Naive B cell (primary cell): ENCODE measurements around the gene ANKRD60. TPM values are rescaled to one million over a fixed set of nuclear protein-coding genes. Genes with fewer than 3 reads are reported as not detected.

Experiments
- ATAC-seq, 2 donors: fragments of 150-1000 bp; cut with Tn5 transposase; 2 replicates each; pipeline ENCODE4 v1.10.0; 2021; ENCODE audit warnings: low read depth in 2 of 2, mild to moderate bottlenecking in 2 of 2, moderate library complexity in 2 of 2
- DNase-seq: peaks from one replicate; pipeline ENCODE4 v3.0.0; 2022
- H3K27ac Mint-ChIP-seq, 6 donors: one replicate each; pipeline ENCODE4 v1.8.0; 2020 to 2022; ENCODE audit warnings: mild to moderate bottlenecking in 6 of 6, mixed read lengths in 6 of 6, moderate library complexity in 5 of 6, inconsistent platforms in 2 of 6
- H3K27me3 Mint-ChIP-seq, 3 donors: one replicate each; pipeline ENCODE4 v1.8.0; 2021 to 2022; ENCODE audit warnings: mixed read lengths in 3 of 3, mild to moderate bottlenecking in 1 of 3
- H3K36me3 Mint-ChIP-seq, 2 donors: one replicate each; pipeline ENCODE4 v1.8.0; 2020 to 2022; ENCODE audit warnings: mixed read lengths in 2 of 2, inconsistent platforms in 1 of 2, mild to moderate bottlenecking in 1 of 2
- H3K4me1 Mint-ChIP-seq, 3 donors: one replicate each; pipeline ENCODE4 v1.8.0; 2020 to 2022; ENCODE audit warnings: mixed read lengths in 3 of 3, inconsistent platforms in 1 of 3, mild to moderate bottlenecking in 1 of 3, moderate library complexity in 1 of 3
- H3K4me3 Mint-ChIP-seq, 8 donors: one replicate each; pipeline ENCODE4 v1.8.0; 2020 to 2022; ENCODE audit warnings: mild to moderate bottlenecking in 8 of 8, mixed read lengths in 8 of 8, moderate library complexity in 8 of 8, inconsistent platforms in 2 of 8
- H3K9me3 Mint-ChIP-seq, 7 donors: one replicate each; pipeline ENCODE4 v1.8.0; 2020 to 2022; ENCODE audit warnings: mixed read lengths in 7 of 7, mild to moderate bottlenecking in 5 of 7, inconsistent platforms in 2 of 7, moderate library complexity in 1 of 7
- polyA plus RNA-seq, 6 donors: library from polyadenylated mRNA; unstranded; fragments of 300-500 nt; fragmentation: Illumina TruSeq; gene quantifications; one replicate each; pipeline ENCODE4 v1.2.3, GENCODE V29; 2021; ENCODE audit warnings: low read depth in 6 of 6

ANKRD60 gene
- polyA plus RNA-seq, 6 donors from 2014 or later: 0.36 TPM; not detected in 5

DNA sequence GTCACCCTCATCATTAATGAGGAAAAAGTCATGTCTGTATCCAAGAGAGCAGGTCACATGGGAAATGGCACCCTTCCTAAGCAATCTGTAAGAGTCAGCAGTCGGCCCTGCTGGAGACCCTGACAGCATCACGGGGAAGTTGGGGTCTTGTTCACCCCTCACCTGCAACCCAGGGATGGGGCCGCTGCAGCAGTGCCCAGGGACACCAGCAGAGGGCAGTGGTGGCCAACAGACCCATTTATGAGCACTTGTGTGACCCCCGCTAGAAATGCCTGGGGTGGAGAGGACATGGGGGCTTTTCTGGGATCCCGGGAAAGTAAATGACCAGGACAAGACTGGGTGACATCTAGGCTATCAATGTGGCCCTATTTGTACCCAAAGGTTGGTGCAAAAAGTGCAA lies 35.9 kb downstream of the ANKRD60 start:
- Mint-ChIP-seq H3K27ac (no peak overlapping the region), H3K4me1 (peaks cover 0 to 11% (median 7%) of the 10 kb centered on the region in 3 donors), H3K4me3 (no peak overlapping the region), H3K36me3 (no peaks in the 10 kb centered on the region), H3K9me3 (peaks cover 0 to 9% (median 3%) of the 10 kb centered on the region in 7 donors), H3K27me3 (peaks cover 20 to 49% (median 42%) of the 10 kb centered on the region in 3 donors)
- DNase-seq (no peak), ATAC-seq (no peak)

DNA sequence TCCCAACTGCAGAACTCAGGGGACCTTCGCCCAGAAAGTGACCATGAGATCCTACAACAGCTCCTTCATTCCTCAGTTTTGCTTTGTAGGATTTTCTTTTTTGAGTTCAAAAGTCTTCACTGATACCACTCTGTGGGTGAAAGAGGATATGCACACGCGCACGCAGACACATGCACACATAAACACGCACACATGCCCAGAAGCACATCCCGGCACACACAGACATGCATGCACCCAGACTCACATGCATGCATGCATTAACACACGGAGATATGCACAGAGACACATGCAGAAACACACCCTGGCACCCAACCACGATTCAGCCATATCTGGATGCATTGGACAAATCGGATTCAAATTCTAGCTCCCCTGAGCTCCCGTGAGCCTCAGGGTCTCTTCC lies 36.4 kb downstream of the ANKRD60 start:
- Mint-ChIP-seq H3K4me3 (no peak overlapping the region), H3K36me3 (no peaks in the 10 kb centered on the region), H3K4me1 (peaks cover 0 to 11% (median 5%) of the 10 kb centered on the region in 3 donors), H3K27me3 (peaks cover 20 to 49% (median 46%) of the 10 kb centered on the region in 3 donors), H3K9me3 (peaks cover 0 to 8% (median 3%) of the 10 kb centered on the region in 7 donors), H3K27ac (no peak overlapping the region)
- ATAC-seq (no peak), DNase-seq (no peak)

DNA sequence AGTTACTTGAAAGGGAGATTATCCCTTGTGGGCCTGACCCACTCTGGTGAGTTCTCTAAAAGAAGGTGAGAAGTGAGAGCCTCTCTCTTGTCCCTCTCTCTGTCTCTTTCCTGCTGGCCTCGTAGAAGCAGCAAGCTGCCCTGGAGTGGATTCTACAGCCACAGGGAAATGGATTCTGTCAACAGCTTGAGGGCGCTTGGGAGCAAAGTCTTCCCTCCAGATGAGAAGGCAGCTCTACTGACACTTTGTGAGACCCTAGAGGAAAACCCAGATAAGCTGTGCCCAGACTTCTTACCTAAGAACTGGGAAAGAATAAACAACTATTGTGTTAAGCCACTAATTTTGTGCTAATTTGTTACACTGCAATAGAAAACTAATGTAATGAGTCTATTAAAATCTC lies 39.9 kb downstream of the ANKRD60 start:
- ATAC-seq (no peak), DNase-seq (no peak)
- peaks cover 0 to 5% of the 10 kb centered on the region in 2 donors for H3K36me3 Mint-ChIP-seq
- no peak overlapping the region for H3K27ac Mint-ChIP-seq
- peaks cover 0 to 6% (median 3%) of the 10 kb centered on the region in 7 donors for H3K9me3 Mint-ChIP-seq
- no peak overlapping the region for H3K4me3 Mint-ChIP-seq
- H3K27me3 Mint-ChIP-seq: peaks cover 29 to 67% (median 51%) of the 10 kb centered on the region in 3 donors
- peaks cover 0 to 4% (median 0%) of the 10 kb centered on the region in 3 donors for H3K4me1 Mint-ChIP-seq

DNA sequence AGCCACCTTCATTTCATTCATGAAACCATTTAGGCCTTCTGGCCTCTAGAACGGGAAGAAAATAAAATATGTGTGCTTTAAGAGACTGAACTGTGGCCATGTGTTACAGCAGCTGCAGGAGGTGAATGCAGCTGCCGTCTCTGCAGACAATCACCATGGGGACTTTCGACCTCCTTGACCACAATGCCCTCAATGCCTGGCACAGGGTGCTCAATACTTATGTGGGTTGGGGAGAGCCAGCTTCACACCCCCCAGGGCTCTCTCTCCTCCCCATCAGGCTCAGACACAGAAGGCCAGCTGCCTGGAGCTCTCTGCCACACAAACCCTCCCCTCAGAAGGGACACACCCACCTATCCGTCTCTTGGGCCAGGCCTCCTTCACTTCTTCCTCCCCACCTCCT lies 43.5 kb downstream of the ANKRD60 start:
- Mint-ChIP-seq H3K9me3 (peaks cover 0 to 6% (median 3%) of the 10 kb centered on the region in 7 donors), H3K4me1 (peaks cover 0 to under 1% (median 0%) of the 10 kb centered on the region in 3 donors), H3K36me3 (peaks cover 0 to 5% of the 10 kb centered on the region in 2 donors), H3K27ac (no peak overlapping the region), H3K4me3 (no peak overlapping the region), H3K27me3 (peaks cover 19 to 69% (median 52%) of the 10 kb centered on the region in 3 donors)
- DNase-seq (no peak), ATAC-seq (no peak)

DNA sequence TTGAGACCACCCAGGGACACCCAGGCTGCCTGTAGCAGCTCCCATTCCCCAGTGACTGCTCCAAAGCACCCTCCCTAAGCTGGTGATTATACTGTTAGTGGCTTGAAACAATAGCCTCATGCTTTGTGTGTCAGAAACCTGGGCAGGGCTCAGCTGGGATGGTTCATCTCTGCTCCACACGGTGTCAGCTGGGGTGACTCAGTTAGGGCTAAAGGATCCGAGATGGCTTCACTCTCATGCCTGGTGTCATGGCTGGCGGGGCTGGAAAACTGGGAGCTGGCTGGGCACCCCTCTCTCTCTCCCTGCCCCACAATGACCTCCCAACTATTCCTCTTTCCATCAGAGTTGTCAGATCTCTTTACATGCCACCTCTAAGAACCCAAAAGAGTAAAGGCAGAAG lies 44.4 kb downstream of the ANKRD60 start:
- Mint-ChIP-seq H3K4me3 (no peak overlapping the region), H3K4me1 (peaks cover 0 to 10% (median 4%) of the 10 kb centered on the region in 3 donors), H3K36me3 (peaks cover 0 to 5% of the 10 kb centered on the region in 2 donors), H3K27me3 (peaks cover 22 to 65% (median 54%) of the 10 kb centered on the region in 3 donors), H3K27ac (no peak overlapping the region), H3K9me3 (peaks cover 0 to 6% (median 3%) of the 10 kb centered on the region in 7 donors)
- ATAC-seq: no peak
- no peak for DNase-seq

DNA sequence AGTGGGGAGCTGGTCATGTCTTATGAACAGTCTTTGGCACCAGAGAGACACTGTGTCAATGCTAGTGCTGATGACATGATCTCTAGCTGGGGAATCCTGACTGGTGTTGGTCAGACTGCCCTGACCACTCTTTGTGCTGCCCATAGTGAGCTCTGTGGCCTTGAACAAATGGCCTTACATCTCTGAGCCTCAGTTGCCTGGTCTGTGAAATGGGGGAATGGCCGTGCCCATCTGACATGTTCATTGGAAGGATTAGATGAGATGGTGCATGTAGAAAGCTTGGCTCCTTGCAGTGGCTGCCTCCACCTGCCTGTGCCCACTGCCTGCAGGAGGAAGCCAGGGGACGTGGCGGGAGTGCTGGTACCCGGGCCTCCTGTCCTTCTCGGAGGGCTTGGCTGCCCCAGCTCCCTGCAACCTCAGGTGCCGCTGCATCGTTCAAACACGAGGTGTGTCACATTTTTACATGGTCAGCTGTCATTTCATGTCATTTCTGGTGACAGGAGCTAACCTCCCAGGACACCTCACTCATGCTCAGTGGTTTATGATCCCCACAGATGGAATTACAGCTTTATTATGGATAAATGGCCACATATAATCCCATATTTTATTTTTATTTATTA lies 45.8 kb downstream of the ANKRD60 start:
- H3K27me3 Mint-ChIP-seq: peaks cover 20 to 67% (median 59%) of the 10 kb centered on the region in 3 donors
- peaks cover 0 to 6% (median 3%) of the 10 kb centered on the region in 7 donors for H3K9me3 Mint-ChIP-seq
- DNase-seq (no peak), ATAC-seq (no peak)
- peaks cover 0 to 5% of the 10 kb centered on the region in 2 donors for H3K36me3 Mint-ChIP-seq
- H3K4me1 Mint-ChIP-seq: peaks cover 0 to 11% (median 5%) of the 10 kb centered on the region in 3 donors
- no peak overlapping the region for H3K27ac Mint-ChIP-seq
- H3K4me3 Mint-ChIP-seq: no peak overlapping the region

DNA sequence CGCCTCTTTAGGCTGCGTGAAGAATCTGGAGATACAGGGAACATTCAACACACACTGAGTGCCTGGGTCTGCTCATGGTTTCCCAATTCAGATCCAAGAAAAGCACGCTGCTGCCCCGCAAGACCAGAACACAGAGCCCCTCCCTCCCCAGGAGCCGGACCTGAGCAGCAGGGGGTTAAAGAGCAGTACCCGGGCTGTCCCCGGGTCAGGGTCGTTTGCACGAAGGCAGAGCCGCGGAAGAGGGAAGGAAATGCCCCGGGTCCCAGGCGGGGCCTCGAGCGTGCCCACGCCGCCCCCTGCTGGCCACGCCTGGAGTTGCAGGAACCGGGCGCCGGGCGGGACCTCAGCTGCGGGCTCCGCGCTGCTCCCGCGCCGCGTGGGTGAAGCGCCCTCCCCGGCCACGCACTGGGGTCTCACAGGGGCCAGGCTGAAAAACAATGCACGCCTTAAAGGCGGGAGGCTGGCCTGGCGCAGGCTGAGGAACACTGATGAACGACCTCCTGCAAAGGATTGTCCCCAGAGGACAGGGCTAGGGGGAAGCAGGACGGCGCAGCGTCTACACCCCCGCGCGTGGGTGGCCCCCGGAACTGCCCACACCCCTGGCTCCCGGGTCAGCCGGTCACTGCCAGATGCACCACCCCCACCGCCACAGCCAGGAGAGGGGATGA lies 48.9 kb downstream of the ANKRD60 start:
- peak; percentile 91 to 92 for ATAC-seq
- Mint-ChIP-seq H3K27me3 (peaks cover 23 to 68% (median 65%) of the 10 kb centered on the region in 3 donors), H3K4me3 (peak overlapping the region in 7 of 8 donors; percentile 47 to 67 (median 52))

DNA sequence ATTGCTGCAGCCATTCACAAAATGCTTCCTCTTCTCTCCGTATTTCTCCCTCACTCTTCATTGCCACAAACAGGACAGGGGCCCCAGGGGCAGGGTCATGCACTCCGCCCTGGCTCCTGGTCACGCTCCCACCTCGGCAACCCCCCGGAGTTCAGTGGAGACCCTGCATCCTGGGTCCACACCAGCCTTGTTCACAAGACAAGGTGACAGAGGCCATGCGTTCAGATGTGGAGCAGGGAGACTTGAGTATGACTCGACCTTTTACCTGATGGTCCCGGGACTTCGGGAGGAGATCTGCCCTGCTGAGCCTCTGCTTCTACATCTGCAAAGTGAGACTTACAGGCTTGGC lies 49.4 kb downstream of the ANKRD60 start:
- no peak for DNase-seq
- peaks cover 4 to 22% (median 14%) of the 10 kb centered on the region in 3 donors for H3K4me1 Mint-ChIP-seq
- H3K9me3 Mint-ChIP-seq: no peaks in the 10 kb centered on the region
- no peak for ATAC-seq
- peak overlapping the region in 2 of 6 donors; percentile 24 to 37 for H3K27ac Mint-ChIP-seq
- peaks cover 19 to 68% (median 61%) of the 10 kb centered on the region in 3 donors for H3K27me3 Mint-ChIP-seq
- no peaks in the 10 kb centered on the region for H3K36me3 Mint-ChIP-seq
- H3K4me3 Mint-ChIP-seq: peak overlapping the region in 6 of 8 donors; percentile 47 to 67 (median 58)

More for the DNA sequence above, 48.9 kb downstream of the ANKRD60 start:
- Mint-ChIP-seq H3K9me3 (peaks cover 0 to 4% (median under 1%) of the 10 kb centered on the region in 7 donors), H3K36me3 (peaks cover 0 to 3% of the 10 kb centered on the region in 2 donors), H3K4me1 (peaks cover 4 to 17% (median 9%) of the 10 kb centered on the region in 3 donors), H3K27ac (peak overlapping the region in 1 of 6 donors; percentile 37)
- DNase-seq: peak; percentile 66

DNA sequence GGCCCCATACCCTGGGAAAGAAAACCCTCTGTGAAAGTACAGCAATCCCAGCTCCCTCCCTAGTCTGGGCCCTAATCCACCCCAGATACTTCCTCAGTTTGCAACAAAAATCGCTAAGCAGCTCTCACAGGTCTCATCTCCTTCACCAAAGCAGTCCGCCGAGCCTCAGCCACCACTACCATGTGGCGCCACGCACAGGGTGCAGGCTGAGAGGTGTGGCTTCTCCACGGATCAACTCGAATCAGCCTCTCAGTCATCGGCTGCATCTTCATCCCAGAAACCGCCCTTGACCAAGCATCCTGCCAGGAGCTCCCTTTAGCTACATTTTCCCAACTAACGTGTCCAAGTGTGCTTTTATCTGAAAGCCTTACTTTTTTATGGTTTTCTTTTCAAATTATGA lies 50.7 kb downstream of the ANKRD60 start:
- no peaks in the 10 kb centered on the region for H3K36me3 Mint-ChIP-seq
- peaks cover 15 to 62% (median 52%) of the 10 kb centered on the region in 3 donors for H3K27me3 Mint-ChIP-seq
- DNase-seq (no peak), ATAC-seq (no peak)
- peaks cover 4 to 26% (median 19%) of the 10 kb centered on the region in 3 donors for H3K4me1 Mint-ChIP-seq
- no peaks in the 10 kb centered on the region for H3K9me3 Mint-ChIP-seq
- no peak overlapping the region for H3K27ac Mint-ChIP-seq
- no peak overlapping the region for H3K4me3 Mint-ChIP-seq

DNA sequence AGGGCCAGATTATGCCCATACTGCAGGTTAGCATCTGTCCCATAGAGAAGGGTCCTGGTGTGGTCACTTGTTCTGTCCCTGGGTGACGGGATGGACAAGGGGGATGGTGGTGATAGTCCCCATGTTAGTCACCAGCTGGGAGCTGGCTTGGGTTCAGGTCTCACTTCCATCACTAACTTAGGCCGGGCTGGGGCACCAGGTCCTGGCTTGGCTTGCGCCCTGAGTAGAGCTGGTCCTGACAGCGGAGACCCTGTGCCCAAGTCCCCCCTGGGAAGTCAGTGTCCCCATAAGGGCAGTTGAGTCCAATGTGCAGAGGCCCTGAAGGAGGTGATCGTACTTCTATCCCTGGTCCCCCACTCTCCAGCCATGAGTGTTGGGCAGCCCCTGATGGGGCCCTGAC lies 52.6 kb downstream of the ANKRD60 start:
- H3K36me3 Mint-ChIP-seq: no peaks in the 10 kb centered on the region

DNA sequence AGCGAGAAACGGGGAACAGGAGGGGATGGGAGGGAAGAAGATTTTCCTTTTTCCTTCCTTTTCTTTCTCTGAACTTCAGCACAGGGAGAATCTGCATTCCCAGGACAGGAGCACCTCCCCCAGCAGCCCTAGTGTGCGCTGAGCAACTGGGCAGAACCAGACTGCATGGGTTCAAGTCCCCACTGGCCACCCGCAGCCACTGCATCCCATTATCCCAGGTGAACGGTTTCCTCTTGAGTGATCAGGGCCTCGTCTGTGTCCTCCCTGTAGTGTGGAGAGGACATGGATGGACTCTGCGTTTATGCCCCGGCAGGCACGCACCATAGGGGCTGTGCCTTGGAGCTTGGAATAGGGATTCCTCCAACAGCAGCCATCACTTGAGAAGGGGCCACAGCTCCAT lies 53.0 kb downstream of the ANKRD60 start:
- no peak for ATAC-seq
- Mint-ChIP-seq H3K36me3 (no peaks in the 10 kb centered on the region), H3K9me3 (peaks cover 0 to 2% (median 0%) of the 10 kb centered on the region in 7 donors), H3K4me3 (no peak overlapping the region), H3K27ac (peak overlapping the region in 1 of 6 donors; percentile 56), H3K4me1 (peaks cover 4 to 26% (median 19%) of the 10 kb centered on the region in 3 donors), H3K27me3 (peaks cover 19 to 49% (median 36%) of the 10 kb centered on the region in 3 donors)
- DNase-seq: no peak

More for the DNA sequence above, 52.6 kb downstream of the ANKRD60 start:
- peaks cover 19 to 49% (median 36%) of the 10 kb centered on the region in 3 donors for H3K27me3 Mint-ChIP-seq
- H3K27ac Mint-ChIP-seq: no peak overlapping the region
- no peak overlapping the region for H3K4me3 Mint-ChIP-seq
- DNase-seq (no peak), ATAC-seq (no peak)
- H3K9me3 Mint-ChIP-seq: peaks cover 0 to 2% (median 0%) of the 10 kb centered on the region in 7 donors
- peaks cover 4 to 26% (median 19%) of the 10 kb centered on the region in 3 donors for H3K4me1 Mint-ChIP-seq

DNA sequence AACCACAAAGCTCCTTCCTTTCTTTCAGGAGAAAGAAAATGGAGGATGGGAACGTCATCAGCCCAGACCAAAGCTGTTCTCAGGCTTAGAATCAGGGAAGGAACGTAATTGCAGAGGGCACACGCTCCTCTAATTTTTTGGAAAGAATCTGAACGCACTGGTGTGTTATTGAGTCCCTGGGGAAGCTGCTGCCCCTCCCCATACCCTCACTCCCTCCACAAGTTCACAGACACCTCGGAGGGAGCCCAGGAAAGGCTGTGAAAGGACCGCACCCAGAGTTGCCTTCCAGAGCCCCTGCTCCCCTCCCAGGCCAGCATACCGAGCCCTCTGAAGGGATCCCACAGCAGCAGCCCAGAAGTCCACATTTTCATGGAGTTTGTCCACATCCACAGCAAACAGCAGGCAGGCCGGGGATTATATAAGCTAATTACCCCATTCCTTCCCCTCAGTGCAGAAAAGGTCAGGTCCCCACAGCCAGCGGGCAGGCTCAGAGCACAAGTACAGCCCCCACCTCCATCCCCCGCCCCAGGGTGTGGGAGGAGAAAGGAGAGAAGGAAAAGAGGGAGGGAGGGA lies 53.7 kb downstream of the ANKRD60 start:
- H3K27ac Mint-ChIP-seq: no peak overlapping the region
- no peak overlapping the region for H3K4me3 Mint-ChIP-seq
- peaks cover 4 to 23% (median 19%) of the 10 kb centered on the region in 3 donors for H3K4me1 Mint-ChIP-seq
- H3K27me3 Mint-ChIP-seq: peaks cover 19 to 46% (median 38%) of the 10 kb centered on the region in 3 donors
- DNase-seq: no peak
- ATAC-seq: no peak
- peaks cover 0 to 2% (median 0%) of the 10 kb centered on the region in 7 donors for H3K9me3 Mint-ChIP-seq
- H3K36me3 Mint-ChIP-seq: no peaks in the 10 kb centered on the region

DNA sequence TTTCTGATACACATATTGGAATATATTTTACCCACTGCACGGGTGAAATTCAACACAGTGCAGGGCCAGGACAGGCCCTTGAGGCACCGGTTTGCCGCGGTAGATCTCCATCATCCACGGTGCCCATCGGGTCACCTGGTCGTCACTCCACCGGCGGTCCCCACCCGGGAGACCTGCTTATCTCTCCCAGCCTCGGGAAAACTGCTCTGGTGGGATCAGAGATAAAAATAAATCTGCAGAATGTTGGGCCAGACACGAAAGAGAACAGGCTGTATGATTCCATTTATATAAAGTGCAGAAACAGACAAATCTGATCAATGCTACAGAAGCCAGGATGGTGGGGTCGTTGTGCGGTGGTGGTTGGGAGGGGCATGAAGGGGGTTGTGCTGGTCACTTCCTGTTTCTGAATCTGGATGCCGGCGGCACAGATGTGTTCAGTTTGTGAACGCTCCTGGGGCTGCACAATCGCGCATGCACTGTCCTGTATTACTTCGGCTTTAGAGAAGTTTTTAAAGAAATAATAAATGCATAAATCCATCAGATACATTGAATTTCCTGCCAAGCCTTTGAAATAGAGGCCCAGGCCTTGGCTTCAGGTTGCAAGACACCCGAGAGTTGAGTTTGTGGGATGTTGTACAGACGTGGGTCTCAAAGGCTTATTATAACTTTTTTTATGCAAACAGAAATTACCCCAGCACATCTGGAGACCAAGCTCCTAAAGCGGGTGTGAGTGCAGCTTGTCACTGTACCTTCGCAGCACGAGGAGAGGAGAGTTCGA lies 54.3 kb downstream of the ANKRD60 start:
- Mint-ChIP-seq H3K4me1 (peaks cover 4 to 17% (median 15%) of the 10 kb centered on the region in 3 donors), H3K27ac (peak overlapping the region in 1 of 6 donors; percentile 69), H3K36me3 (no peaks in the 10 kb centered on the region), H3K4me3 (peak overlapping the region in 1 of 8 donors; percentile 36), H3K9me3 (peaks cover 0 to 2% (median 0%) of the 10 kb centered on the region in 7 donors), H3K27me3 (peaks cover 15 to 42% (median 39%) of the 10 kb centered on the region in 3 donors)
- ATAC-seq: peak in 1 of 2 donors; percentile 46
- DNase-seq: no peak
